Panc1 (cell line): ENCODE results near the gene SNX22. TPM values are rescaled to one million over a fixed set of nuclear protein-coding genes. Genes with fewer than 3 reads are reported as not detected.

Source experiments
- ATAC-seq: fragments of 200-7000 bp; cut with Tn5 transposase; 2 replicates; pipeline ENCODE4 v1.9.1; 2020; ENCODE audit warnings: mild to moderate bottlenecking, moderate library complexity
- BruUV-seq: library from RNA; stranded (reverse); fragments of 400-500 nt; replicated peaks from 2 replicates; lab custom pipeline; 2021; lab: Mats Ljungman, UMichigan
- CTCF ChIA-PET: fragments of 300-600 bp; sonication (Branson Sonifier 250); formaldehyde crosslinking; loops from one replicate; lab custom pipeline; 2022; ENCODE audit warnings: antibody characterized with exemption; lab: Charles Lee
- POLR2A ChIA-PET: fragments of 300-600 bp; sonication (Branson Sonifier 250); formaldehyde crosslinking; loops from one replicate; lab custom pipeline; 2022; ENCODE audit warnings: antibody characterized with exemption; lab: Charles Lee
- DNase-seq: peaks from one replicate; pipeline ENCODE4 v3.0.0-alpha.2; 2010; ENCODE audit warnings: low read depth, low spot score
- H3K27ac ChIP-seq: 2 replicates; pipeline ENCODE4 v1.5.1; 2011; ENCODE audit warnings: mild to moderate bottlenecking, low read length, inconsistent platforms
- H3K27me3 ChIP-seq: fragments of 200-500 bp; sonication (Bioruptor generic); 2 replicates; pipeline ENCODE4 v1.6.0; 2014; ENCODE audit warnings: low read length, inconsistent platforms; ENCODE audit not compliant: control insufficient read depth, insufficient read depth
- H3K36me3 ChIP-seq: fragments of 200-500 bp; sonication (Bioruptor generic); 2 replicates; pipeline ENCODE4 v1.5.1; 2014; ENCODE audit warnings: inconsistent platforms, mild to moderate bottlenecking, low read length, moderate library complexity; ENCODE audit not compliant: control insufficient read depth, insufficient read depth
- H3K4me1 ChIP-seq: 2 replicates; pipeline ENCODE4 v1.5.1; 2011; ENCODE audit warnings: inconsistent platforms, mild to moderate bottlenecking, low read length, moderate library complexity; ENCODE audit not compliant: control insufficient read depth, insufficient read depth
- H3K4me3 ChIP-seq, 2 experiments: 2 replicates each; pipeline ENCODE4 v1.5.1; 2011 to 2012; ENCODE audit warnings: low read depth in 2 of 2, low read length in 2 of 2, mild to moderate bottlenecking in 2 of 2, inconsistent platforms in 1 of 2, moderate library complexity in 1 of 2
- H3K9me3 ChIP-seq: fragments of 200-500 bp; sonication (Bioruptor generic); 2 replicates; pipeline ENCODE4 v1.5.1; 2014; ENCODE audit warnings: low read depth, mild to moderate bottlenecking, inconsistent platforms, low read length, moderate library complexity; ENCODE audit not compliant: control insufficient read depth, insufficient read depth
- CTCF ChIP-seq: fragments of 450-650 bp; IDR thresholded peaks from 2 replicates; pipeline ENCODE4 v1.5.1; 2017; ENCODE audit warnings: mild to moderate bottlenecking
- POLR2AphosphoS5 ChIP-seq: IDR thresholded peaks from 2 replicates; pipeline ENCODE4 v1.6.1; 2012; ENCODE audit warnings: mild to moderate bottlenecking, low read depth, low read length, moderate library complexity
- REST ChIP-seq, 2 experiments: IDR thresholded peaks; 2 replicates each; pipeline ENCODE4 v1.6.1; 2011 to 2012; ENCODE audit warnings: low read depth in 2 of 2, control low read depth in 1 of 2, low read length in 1 of 2, mild to moderate bottlenecking in 1 of 2, moderate library complexity in 1 of 2; ENCODE audit not compliant: insufficient read depth in 1 of 2
- SIN3A ChIP-seq: IDR thresholded peaks from 2 replicates; pipeline ENCODE4 v1.6.1; 2012; ENCODE audit warnings: low read depth, mild to moderate bottlenecking, low read length, moderate library complexity, borderline replicate concordance; ENCODE audit not compliant: insufficient read depth
- TCF7L2 ChIP-seq: IDR thresholded peaks from 2 replicates; pipeline ENCODE4 v1.6.1; 2011; ENCODE audit warnings: mild to moderate bottlenecking, low read depth, low read length, inconsistent platforms
- in situ Hi-C: cut with HindIII; loops from 2 replicates; pipeline ENCODE4 v1.10.0; 2016; ENCODE audit warnings: low sequenced_read_pairs, low pct_unique_long_range_greater_than_20kb
- intact Hi-C: fragments of 100-400 bp; cut with micrococcal nuclease; formaldehyde crosslinking; loops from one replicate; pipeline ENCODE4 v1.10.0; 2022; ENCODE audit not compliant: unreplicated experiment
- total RNA-seq: library from RNA; stranded (reverse); gene quantifications from one replicate; pipeline ENCODE4 v1.2.1, GENCODE V29; 2021; ENCODE audit not compliant: unreplicated experiment

Gene SNX22
- total RNA-seq, 1 experiment from 2014 or later, result 2.3 TPM

GRCh38 chr15:64156652-64157331 is 5.3 kb downstream of the SNX22 start:
- in situ Hi-C loops (no loop called here), intact Hi-C loops (no loop called here)
- Histone ChIP-seq H3K9me3 (no peaks in the 10 kb centered on the region), H3K4me1 (peaks cover 9% of the 10 kb centered on the region), H3K27ac (no peak overlapping the region), H3K4me3 (no peak overlapping the region), H3K36me3 (peaks cover 13% of the 10 kb centered on the region), H3K27me3 (no peaks in the 10 kb centered on the region)
- ChIA-PET POLR2A (interaction anchor here (0.6 kb wide), 1 partner anchor 70 kb away, joined by 7 read pairs; no protein-coding TSS in a partner anchor), CTCF (no interaction called here)
- DNase-seq (no peak), ATAC-seq (no peak)
- TF ChIP-seq POLR2AphosphoS5, result no peak
- TF ChIP-seq TCF7L2, result no peak
- no peak for TF ChIP-seq SIN3A
- no peak for TF ChIP-seq REST (IDR thresholded peaks at IDR 0.05; ENCODE audit: insufficient read depth in 1 of 2, low read depth in 2 of 2, low read length in 1 of 2)
- TF ChIP-seq CTCF, result no peak
- no TSS peak for BruUV-seq

GRCh38 chr15:64157599-64158125 is 6.1 kb downstream of the SNX22 start:
- no peak overlapping the region for H3K4me3 ChIP-seq
- peaks cover 18% of the 10 kb centered on the region for H3K36me3 ChIP-seq
- intact Hi-C loops (no loop called here), in situ Hi-C loops (no loop called here)
- peaks cover 9% of the 10 kb centered on the region for H3K4me1 ChIP-seq
- H3K9me3 ChIP-seq, result no peaks in the 10 kb centered on the region
- ChIA-PET POLR2A (interaction anchor here (0.6 to 0.7 kb wide), 2 partner anchors 71 to 81 kb away, joined by 4 to 7 read pairs; no protein-coding TSS in a partner anchor), CTCF (no interaction called here)
- ATAC-seq, result no peak
- no peak for TF ChIP-seq REST (IDR thresholded peaks at IDR 0.05; ENCODE audit: insufficient read depth in 1 of 2, low read depth in 2 of 2, low read length in 1 of 2)
- no peak for TF ChIP-seq POLR2AphosphoS5
- no peak for TF ChIP-seq TCF7L2
- no peak for TF ChIP-seq CTCF
- no peak for TF ChIP-seq SIN3A
- H3K27me3 ChIP-seq, result no peaks in the 10 kb centered on the region
- no peak overlapping the region for H3K27ac ChIP-seq
- BruUV-seq, result no TSS peak
- DNase-seq, result no peak
